ENCODE results near the gene DEPDC7. TPM values are rescaled to one million over a fixed set of nuclear protein-coding genes. Genes with fewer than 3 reads are reported as not detected.

DEPDC7 gene
- total and polyA plus RNA-seq, 9 donors, result 12.8 to 17.5 (median 14.7) TPM

DNA sequence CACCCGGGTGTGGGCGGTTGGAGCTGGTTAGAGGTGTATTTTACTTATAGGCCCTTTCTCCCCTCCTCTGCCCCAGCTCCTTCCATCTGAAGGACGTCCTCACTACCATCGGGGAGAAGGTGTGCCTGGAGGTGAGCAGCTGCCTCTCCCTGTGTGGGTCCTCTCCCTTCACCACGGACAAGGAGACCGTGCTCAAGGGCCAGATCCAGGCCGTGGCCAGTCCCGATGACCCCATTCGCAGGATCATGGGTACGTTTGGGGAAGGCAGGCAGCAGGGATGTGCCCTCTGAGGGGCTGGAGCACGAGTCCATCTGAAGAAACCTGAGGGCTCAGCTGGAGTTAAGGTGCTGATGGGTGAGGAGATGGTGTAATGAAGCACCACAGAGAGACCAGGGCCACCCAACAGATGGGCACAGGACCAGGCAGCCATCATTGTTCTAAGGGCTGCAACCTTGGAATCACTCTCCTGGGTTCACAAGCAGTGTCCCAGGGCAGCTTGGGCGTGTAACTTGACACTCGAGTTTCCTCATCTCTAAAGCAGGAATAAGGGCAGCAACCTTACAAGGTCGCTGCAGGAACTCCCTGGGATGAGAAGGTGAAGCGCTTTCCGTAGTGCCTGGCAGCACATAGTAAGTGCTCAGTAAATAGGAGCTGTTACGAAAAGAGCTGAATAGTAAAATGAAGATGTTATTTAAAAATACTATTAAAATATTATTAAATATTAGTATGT, 53.1 kb downstream of the DEPDC7 start:
- H3K36me3 ChIP-seq (ENCODE audit: control insufficient read depth, insufficient read depth, low read length), result peaks cover 59% of the 10 kb centered on the region
- no peak overlapping the region for H3K27ac ChIP-seq (ENCODE audit: low read length)
- H3K27me3 ChIP-seq (ENCODE audit: control insufficient read depth, insufficient read depth, low read length), result no peaks in the 10 kb centered on the region
- peaks cover 7% of the 10 kb centered on the region for H3K4me1 ChIP-seq (ENCODE audit: control insufficient read depth, insufficient read depth, low read length)
- no peak overlapping the region for H3K4me3 ChIP-seq (ENCODE audit: low read length)
- H3K9me3 ChIP-seq (replicated peaks; ENCODE audit: control insufficient read depth, low read depth, low read length), result no peaks in the 10 kb centered on the region
- 93% methylated on average over 12 of the region's 17 CpGs for WGBS (ENCODE audit: insufficient coverage)
- DNase-seq, result no peak

DNA sequence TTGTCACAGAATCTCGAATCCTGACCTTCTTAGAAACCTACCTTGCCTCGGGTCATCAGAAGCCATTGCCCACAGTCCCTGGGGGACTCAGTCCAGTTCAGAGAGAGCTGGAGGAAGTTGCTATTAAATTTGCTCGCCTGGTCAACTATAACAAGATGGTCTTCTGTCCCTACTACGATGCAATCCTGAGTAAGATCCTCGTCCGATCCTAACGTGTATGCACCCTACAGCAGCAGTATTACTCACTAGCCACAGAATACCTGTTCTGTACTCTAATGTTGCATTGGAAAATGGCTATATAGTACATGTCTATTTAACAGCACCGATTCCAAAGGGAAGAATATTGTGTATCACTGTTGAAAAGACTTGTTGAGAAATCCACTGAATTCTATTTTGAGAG, 56.8 kb downstream of the DEPDC7 start:
- H3K36me3 ChIP-seq (ENCODE audit: control insufficient read depth, insufficient read depth, low read length), result peaks cover 62% of the 10 kb centered on the region
- no peak for DNase-seq
- H3K4me3 ChIP-seq (ENCODE audit: low read length), result no peak overlapping the region
- H3K27me3 ChIP-seq (ENCODE audit: control insufficient read depth, insufficient read depth, low read length), result no peaks in the 10 kb centered on the region
- H3K27ac ChIP-seq (ENCODE audit: low read length), result no peak overlapping the region
- no peaks in the 10 kb centered on the region for H3K9me3 ChIP-seq (replicated peaks; ENCODE audit: control insufficient read depth, low read depth, low read length)
- H3K4me1 ChIP-seq (ENCODE audit: control insufficient read depth, insufficient read depth, low read length), result no peaks in the 10 kb centered on the region
- no CpG with 5 or more reads among the region's 8 CpGs for WGBS (ENCODE audit: insufficient coverage)

Other genes with a start within 250 kb of the DEPDC7 start
- not detected for gene CCDC73, start 221.2 kb upstream of the DEPDC7 start, total RNA-seq
- gene CCDC73, start 221.2 kb upstream of the DEPDC7 start, polyA plus RNA-seq (ENCODE audit: insufficient read depth in 1 of 8, insufficient read length in 8 of 8, low replicate concordance in 1 of 8), result under 1 TPM in 4 of 8 donors, not detected in 4; 0.02 to 0.42 (median 0.03) TPM
- gene PRRG4, start 186.0 kb upstream of the DEPDC7 start, total RNA-seq, result 0.09 TPM
- gene PRRG4, start 186.0 kb upstream of the DEPDC7 start, polyA plus RNA-seq (ENCODE audit: insufficient read depth in 1 of 8, insufficient read length in 8 of 8, low replicate concordance in 1 of 8), result 1 to 10 TPM in 1 of 8 donors, under 1 TPM in 7; 0.08 to 3.0 (median 0.22) TPM
- gene QSER1, start 123.1 kb upstream of the DEPDC7 start, total RNA-seq, result 29.6 TPM
- gene QSER1, start 123.1 kb upstream of the DEPDC7 start, polyA plus RNA-seq (ENCODE audit: insufficient read depth in 1 of 8, insufficient read length in 8 of 8, low replicate concordance in 1 of 8), result 10 to 100 TPM; 13.6 to 27.8 (median 20.9) TPM
- 9.2 TPM for gene TCP11L1, start 23.7 kb downstream of the DEPDC7 start, total RNA-seq
- gene TCP11L1, start 23.7 kb downstream of the DEPDC7 start, polyA plus RNA-seq (ENCODE audit: insufficient read depth in 1 of 8, insufficient read length in 8 of 8, low replicate concordance in 1 of 8), result 10 to 100 TPM in 3 of 8 donors, 1 to 10 TPM in 5; 6.9 to 13.2 (median 9.5) TPM
- gene CSTF3, start 145.6 kb downstream of the DEPDC7 start, total RNA-seq, result 18.4 TPM
- gene CSTF3, start 145.6 kb downstream of the DEPDC7 start, polyA plus RNA-seq (ENCODE audit: insufficient read depth in 1 of 8, insufficient read length in 8 of 8, low replicate concordance in 1 of 8), result 10 to 100 TPM; 36.5 to 44.8 (median 40.3) TPM
- gene HIPK3, start 241.5 kb downstream of the DEPDC7 start, total RNA-seq, result 189 TPM
- 10 to 100 TPM; 47.4 to 83.4 (median 73.8) TPM for gene HIPK3, start 241.5 kb downstream of the DEPDC7 start, polyA plus RNA-seq (ENCODE audit: insufficient read depth in 1 of 8, insufficient read length in 8 of 8, low replicate concordance in 1 of 8)